ENCODE measurements around the gene RAB19. TPM values are rescaled to one million over a fixed set of nuclear protein-coding genes. Genes with fewer than 3 reads are reported as not detected.
"Not testable (repeated sequence)": the region's sequence is repeated elsewhere in the genome, so short reads cannot be mapped to it uniquely, and the experiment has no call there.

RAB19 gene
- total RNA-seq, 2 donors from 2014 or later: not detected

DNA sequence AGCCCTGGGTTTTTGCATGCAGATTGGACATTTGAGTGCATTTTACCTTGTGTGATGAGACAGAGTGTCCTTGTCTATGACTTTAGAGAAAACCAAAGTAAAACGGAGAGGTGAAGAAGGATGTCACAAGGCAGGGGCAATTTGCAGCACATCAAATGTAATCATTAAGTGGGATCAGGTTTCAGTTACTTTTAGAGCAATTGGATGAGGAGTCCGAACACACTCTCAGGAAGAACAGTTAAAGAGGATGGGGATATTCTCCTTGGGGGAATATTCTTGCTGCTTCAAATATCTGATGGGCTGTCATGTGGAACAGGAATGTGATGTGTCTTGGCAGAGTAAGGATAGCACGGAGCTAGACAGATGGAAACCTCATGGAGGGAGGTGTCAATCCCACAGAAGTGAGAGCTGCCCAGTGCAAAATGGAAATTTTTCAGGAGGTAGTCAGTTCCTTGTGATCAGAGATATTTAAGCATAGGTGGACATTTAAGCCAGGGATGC is 757 bp downstream of the RAB19 start:
- no peaks in the 10 kb centered on the region for H3K27me3 ChIP-seq
- no peak for DNase-seq (ENCODE audit: low spot score)
- H3K4me3 ChIP-seq: no peak overlapping the region
- H3K36me3 ChIP-seq: no peaks in the 10 kb centered on the region
- H3K27ac ChIP-seq: no peak overlapping the region
- H3K9me3 ChIP-seq: no peaks in the 10 kb centered on the region
- H3K4me1 ChIP-seq: peaks cover 0 to 7% of the 10 kb centered on the region in 2 donors
- TF ChIP-seq, protein P1, sequence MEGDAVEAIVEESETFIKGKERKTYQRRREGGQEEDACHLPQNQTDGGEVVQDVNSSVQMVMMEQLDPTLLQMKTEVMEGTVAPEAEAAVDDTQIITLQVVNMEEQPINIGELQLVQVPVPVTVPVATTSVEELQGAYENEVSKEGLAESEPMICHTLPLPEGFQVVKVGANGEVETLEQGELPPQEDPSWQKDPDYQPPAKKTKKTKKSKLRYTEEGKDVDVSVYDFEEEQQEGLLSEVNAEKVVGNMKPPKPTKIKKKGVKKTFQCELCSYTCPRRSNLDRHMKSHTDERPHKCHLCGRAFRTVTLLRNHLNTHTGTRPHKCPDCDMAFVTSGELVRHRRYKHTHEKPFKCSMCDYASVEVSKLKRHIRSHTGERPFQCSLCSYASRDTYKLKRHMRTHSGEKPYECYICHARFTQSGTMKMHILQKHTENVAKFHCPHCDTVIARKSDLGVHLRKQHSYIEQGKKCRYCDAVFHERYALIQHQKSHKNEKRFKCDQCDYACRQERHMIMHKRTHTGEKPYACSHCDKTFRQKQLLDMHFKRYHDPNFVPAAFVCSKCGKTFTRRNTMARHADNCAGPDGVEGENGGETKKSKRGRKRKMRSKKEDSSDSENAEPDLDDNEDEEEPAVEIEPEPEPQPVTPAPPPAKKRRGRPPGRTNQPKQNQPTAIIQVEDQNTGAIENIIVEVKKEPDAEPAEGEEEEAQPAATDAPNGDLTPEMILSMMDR (IDR thresholded peaks at IDR 0.05): no peak

DNA sequence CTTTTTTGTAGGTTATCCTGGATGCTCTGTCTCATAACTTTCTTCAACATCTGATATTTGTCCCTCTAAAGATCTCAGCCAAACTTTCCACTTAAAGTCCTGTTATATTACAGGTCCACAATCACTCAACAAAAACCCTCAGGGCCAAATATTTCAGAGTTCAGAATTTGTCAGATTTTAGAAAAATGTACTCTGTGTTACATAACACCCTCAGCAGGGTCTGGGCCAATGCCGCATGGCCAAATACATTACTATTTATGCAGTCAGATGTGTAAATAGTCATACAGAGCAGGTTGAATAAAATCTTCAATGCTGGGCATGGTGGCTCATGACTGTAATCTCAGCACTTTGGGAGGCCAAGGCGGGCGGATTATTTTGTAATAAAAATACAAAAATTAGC is 11.5 kb downstream of the RAB19 start:
- Histone ChIP-seq H3K4me3 (no peak overlapping the region), H3K4me1 (no peaks in the 10 kb centered on the region), H3K36me3 (no peaks in the 10 kb centered on the region), H3K9me3 (no peaks in the 10 kb centered on the region), H3K27ac (no peak overlapping the region), H3K27me3 (no peaks in the 10 kb centered on the region)
- TF ChIP-seq, protein P1 (IDR thresholded peaks at IDR 0.05): no peak
- DNase-seq (ENCODE audit: low spot score): no peak

DNA sequence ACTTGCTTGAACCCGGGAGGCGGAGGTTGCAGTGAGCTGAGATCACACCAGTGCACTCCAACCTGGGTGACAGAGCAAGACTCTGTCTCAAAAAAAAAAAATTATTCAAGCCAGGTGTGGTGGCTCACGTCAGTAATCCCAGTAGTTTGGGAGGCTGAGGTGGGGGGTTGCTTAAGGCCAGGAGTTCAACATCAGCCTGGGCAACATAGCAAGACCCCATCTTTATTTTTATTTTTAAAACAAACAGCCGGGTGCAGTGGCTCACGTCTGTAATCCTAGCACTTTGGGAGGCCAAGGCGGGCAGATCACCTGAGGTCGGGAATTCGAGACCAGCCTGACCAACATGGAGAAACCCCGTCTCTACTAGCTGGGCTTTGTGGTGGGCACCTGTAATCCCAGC is 12.0 kb downstream of the RAB19 start:
- H3K4me1 ChIP-seq; H3K27ac ChIP-seq; H3K27me3 ChIP-seq; DNase-seq (ENCODE audit: low spot score); H3K36me3 ChIP-seq; H3K9me3 ChIP-seq; H3K4me3 ChIP-seq: not testable (repeated sequence)

DNA sequence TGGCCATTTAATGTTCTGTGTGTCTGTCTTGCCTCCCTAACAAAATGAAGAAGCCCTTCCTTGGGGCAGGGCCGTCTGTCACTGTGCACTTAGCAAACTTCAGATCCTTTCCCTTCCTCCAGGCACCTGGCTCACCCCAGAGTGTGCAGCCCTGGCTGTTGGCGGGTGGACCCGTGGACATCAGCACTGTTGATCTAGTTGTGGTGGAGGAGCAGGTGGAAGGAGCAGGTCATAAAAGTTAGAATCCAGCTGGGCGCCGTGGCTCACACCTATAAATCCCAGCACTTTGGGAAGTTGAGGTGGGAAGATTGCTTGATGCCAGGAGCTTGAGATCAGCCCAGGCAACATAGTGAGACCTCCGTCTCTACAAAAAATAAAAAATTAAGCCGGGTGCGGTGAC is 12.7 kb downstream of the RAB19 start:
- H3K4me3 ChIP-seq: no peak overlapping the region
- H3K27ac ChIP-seq: no peak overlapping the region
- H3K4me1 ChIP-seq: no peaks in the 10 kb centered on the region
- H3K36me3 ChIP-seq: no peaks in the 10 kb centered on the region
- no peaks in the 10 kb centered on the region for H3K9me3 ChIP-seq
- DNase-seq (ENCODE audit: low spot score): no peak
- no peaks in the 10 kb centered on the region for H3K27me3 ChIP-seq
- TF ChIP-seq, protein P1 (IDR thresholded peaks at IDR 0.05): no peak

DNA sequence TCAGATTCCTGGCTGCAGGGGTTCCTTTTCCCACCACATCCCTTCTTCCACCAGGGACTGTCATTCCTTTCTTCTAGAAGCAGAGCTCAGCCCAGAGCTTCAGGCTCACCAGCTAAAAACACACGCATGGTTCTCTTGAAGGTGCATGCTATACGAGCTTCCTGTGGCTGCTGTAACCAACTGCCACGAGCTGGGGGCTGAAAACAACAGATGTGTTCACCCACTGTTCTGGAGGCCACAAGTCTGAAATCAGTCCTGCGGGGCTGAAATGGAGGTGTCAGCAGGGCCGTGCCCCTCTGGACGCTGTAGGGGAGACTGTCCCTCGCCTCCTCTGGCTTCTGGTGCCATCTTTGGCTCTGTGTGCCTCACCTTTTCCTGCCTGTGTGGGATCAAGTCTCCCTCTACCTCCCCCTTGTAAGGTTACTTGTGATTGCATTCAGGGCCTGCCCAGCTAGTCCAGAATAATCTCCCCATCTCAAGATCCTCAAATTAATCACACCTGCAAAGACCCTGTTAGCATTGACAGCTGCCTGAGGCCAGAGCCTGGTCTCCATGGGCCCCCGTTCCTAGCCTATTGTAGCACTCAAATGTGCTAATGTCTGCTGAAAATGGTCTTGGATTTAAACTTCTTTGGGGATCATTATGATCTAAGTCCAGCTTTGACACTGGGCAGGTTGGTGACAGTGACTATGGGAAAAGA is 13.7 kb downstream of the RAB19 start:
- no peaks in the 10 kb centered on the region for H3K4me1 ChIP-seq
- H3K27ac ChIP-seq: no peak overlapping the region
- H3K9me3 ChIP-seq: no peaks in the 10 kb centered on the region
- DNase-seq (ENCODE audit: low spot score): no peak
- no peaks in the 10 kb centered on the region for H3K27me3 ChIP-seq
- TF ChIP-seq, protein P1 (IDR thresholded peaks at IDR 0.05): no peak
- H3K36me3 ChIP-seq: no peaks in the 10 kb centered on the region
- H3K4me3 ChIP-seq: no peak overlapping the region

DNA sequence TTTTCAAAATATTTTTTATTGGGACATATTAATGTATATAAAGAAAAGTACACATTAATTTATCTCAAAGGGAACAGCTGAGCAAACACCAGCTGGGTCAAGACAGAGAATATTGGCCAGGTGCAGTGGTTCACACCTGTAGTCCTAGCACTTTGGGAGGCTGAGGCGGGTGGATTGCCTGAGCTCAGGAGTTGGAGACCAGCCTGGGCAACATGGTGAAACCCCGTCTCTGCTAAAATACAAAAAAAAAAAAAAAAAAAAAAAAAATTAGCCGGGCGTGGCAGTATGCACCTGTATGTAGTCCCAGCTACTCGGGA is 14.3 kb downstream of the RAB19 start:
- not testable (repeated sequence) for H3K27ac ChIP-seq; H3K4me1 ChIP-seq; H3K36me3 ChIP-seq; H3K4me3 ChIP-seq; DNase-seq (ENCODE audit: low spot score); H3K9me3 ChIP-seq; H3K27me3 ChIP-seq

DNA sequence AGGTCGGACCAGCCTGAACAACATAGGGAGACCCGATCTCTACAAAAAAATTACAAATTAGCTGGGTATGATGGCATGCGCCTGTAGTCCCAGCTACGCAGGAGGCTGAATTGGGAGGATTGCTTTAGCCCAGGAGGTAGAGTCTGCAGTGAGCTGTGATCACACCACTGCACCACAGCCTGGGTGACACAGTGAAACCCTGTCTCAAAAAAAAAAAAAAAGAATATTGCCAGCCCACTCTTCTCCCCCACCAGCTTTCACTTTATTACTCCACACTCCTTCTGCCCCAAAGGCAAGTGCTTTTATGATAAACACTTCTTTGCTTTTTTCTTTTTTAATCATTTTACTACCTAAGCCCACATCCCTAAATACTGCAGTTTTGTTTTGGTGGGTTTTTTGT is 14.8 kb downstream of the RAB19 start:
- no peak overlapping the region for H3K27ac ChIP-seq
- H3K27me3 ChIP-seq: no peaks in the 10 kb centered on the region
- H3K4me1 ChIP-seq: no peaks in the 10 kb centered on the region
- H3K4me3 ChIP-seq: no peak overlapping the region
- no peaks in the 10 kb centered on the region for H3K9me3 ChIP-seq
- H3K36me3 ChIP-seq: no peaks in the 10 kb centered on the region
- TF ChIP-seq, protein P1 (IDR thresholded peaks at IDR 0.05): no peak
- DNase-seq (ENCODE audit: low spot score): no peak
